ENCODE data around the gene RFX3. TPM values are rescaled to one million over a fixed set of nuclear protein-coding genes. Genes with fewer than 3 reads are reported as not detected.
A peak's percentile ranks its signal among the peaks of the same experiment; 100 is the strongest.

Gene RFX3
- total and polyA plus RNA-seq, 2 donors (not counting 1 experiment from before 2014, with no cell fraction given) = 2.8 to 3.1 TPM

GRCh38 chr9:3444016-3444415 lies 81.8 kb downstream of the RFX3 start:
- Histone ChIP-seq H3K9me3 (ENCODE audit: control insufficient read depth, insufficient read depth, low read depth, low read length) (no peaks in the 10 kb centered on the region), H3K27me3 (ENCODE audit: control insufficient read depth, insufficient read depth, low read length) (no peaks in the 10 kb centered on the region), H3K9ac (ENCODE audit: insufficient read depth, low read length) (no peak overlapping the region), H3K27ac (ENCODE audit: insufficient read depth, low read length) (no peak overlapping the region), H4K20me1 (ENCODE audit: control insufficient read depth, extremely low read depth, insufficient read depth, low read length) (no peaks in the 10 kb centered on the region), H3K4me1 (ENCODE audit: control insufficient read depth, extremely low read depth, insufficient read depth, low read length) (no peaks in the 10 kb centered on the region), H2AFZ (ENCODE audit: low read length) (no peak overlapping the region), H3K36me3 (ENCODE audit: control insufficient read depth, insufficient read depth, low read length) (no peaks in the 10 kb centered on the region), H3K79me2 (ENCODE audit: control insufficient read depth, insufficient read depth, low read length) (no peaks in the 10 kb centered on the region), H3K4me3 (replicated peaks in 1 of 4; ENCODE audit: control extremely low read depth in 1 of 4, insufficient read depth in 1 of 4, low read depth in 3 of 4, low read length in 4 of 4) (no peak overlapping the region), H3K4me2 (ENCODE audit: extremely low read depth, insufficient read depth, low read length) (no peak overlapping the region)
- DNase-seq (ENCODE audit: low read depth in 2 of 2) = no peak
- TF ChIP-seq CTCF (conservative IDR thresholded peaks at IDR 0.05 in 1 of 2, IDR thresholded peaks at IDR 0.05 in 1 of 2; ENCODE audit: low read depth in 1 of 2, low read length in 2 of 2) (no peak), EZH2 (IDR thresholded peaks at IDR 0.05; ENCODE audit: low read length, missing control alignments) (no peak)

GRCh38 chr9:3441197-3441816 lies 84.5 kb downstream of the RFX3 start:
- Histone ChIP-seq H3K9ac (ENCODE audit: insufficient read depth, low read length) (no peak overlapping the region), H4K20me1 (ENCODE audit: control insufficient read depth, extremely low read depth, insufficient read depth, low read length) (no peaks in the 10 kb centered on the region), H3K4me1 (ENCODE audit: control insufficient read depth, extremely low read depth, insufficient read depth, low read length) (no peaks in the 10 kb centered on the region), H3K79me2 (ENCODE audit: control insufficient read depth, insufficient read depth, low read length) (no peaks in the 10 kb centered on the region), H2AFZ (ENCODE audit: low read length) (no peak overlapping the region), H3K9me3 (ENCODE audit: control insufficient read depth, insufficient read depth, low read depth, low read length) (no peaks in the 10 kb centered on the region), H3K4me3 (replicated peaks in 1 of 4; ENCODE audit: control extremely low read depth in 1 of 4, insufficient read depth in 1 of 4, low read depth in 3 of 4, low read length in 4 of 4) (no peak overlapping the region), H3K27me3 (ENCODE audit: control insufficient read depth, insufficient read depth, low read length) (no peaks in the 10 kb centered on the region), H3K4me2 (ENCODE audit: extremely low read depth, insufficient read depth, low read length) (no peak overlapping the region), H3K27ac (ENCODE audit: insufficient read depth, low read length) (no peak overlapping the region), H3K36me3 (ENCODE audit: control insufficient read depth, insufficient read depth, low read length) (no peaks in the 10 kb centered on the region)
- TF ChIP-seq EZH2 (IDR thresholded peaks at IDR 0.05; ENCODE audit: low read length, missing control alignments) (no peak), CTCF (conservative IDR thresholded peaks at IDR 0.05 in 1 of 2, IDR thresholded peaks at IDR 0.05 in 1 of 2; ENCODE audit: low read depth in 1 of 2, low read length in 2 of 2) (peak; percentile 63 to 72)
- peak; percentile 58 to 83 for DNase-seq (ENCODE audit: low read depth in 2 of 2)

GRCh38 chr9:3436629-3437420 lies 89.0 kb downstream of the RFX3 start:
- no peaks in the 10 kb centered on the region for H4K20me1 ChIP-seq (ENCODE audit: control insufficient read depth, extremely low read depth, insufficient read depth, low read length)
- no peak overlapping the region for H3K27ac ChIP-seq (ENCODE audit: insufficient read depth, low read length)
- no peak overlapping the region for H2AFZ ChIP-seq (ENCODE audit: low read length)
- no peak for TF ChIP-seq CTCF (conservative IDR thresholded peaks at IDR 0.05 in 1 of 2, IDR thresholded peaks at IDR 0.05 in 1 of 2; ENCODE audit: low read depth in 1 of 2, low read length in 2 of 2)
- TF ChIP-seq EZH2 (IDR thresholded peaks at IDR 0.05; ENCODE audit: low read length, missing control alignments) = no peak
- DNase-seq (ENCODE audit: low read depth in 2 of 2) = peak in 1 of 2 donors; percentile 48
- H3K9ac ChIP-seq (ENCODE audit: insufficient read depth, low read length) = no peak overlapping the region
- no peak overlapping the region for H3K4me2 ChIP-seq (ENCODE audit: extremely low read depth, insufficient read depth, low read length)
- H3K4me3 ChIP-seq (replicated peaks in 1 of 4; ENCODE audit: control extremely low read depth in 1 of 4, insufficient read depth in 1 of 4, low read depth in 3 of 4, low read length in 4 of 4) = no peak overlapping the region
- no peaks in the 10 kb centered on the region for H3K4me1 ChIP-seq (ENCODE audit: control insufficient read depth, extremely low read depth, insufficient read depth, low read length)
- H3K9me3 ChIP-seq (ENCODE audit: control insufficient read depth, insufficient read depth, low read depth, low read length) = no peaks in the 10 kb centered on the region
- H3K27me3 ChIP-seq (ENCODE audit: control insufficient read depth, insufficient read depth, low read length) = no peaks in the 10 kb centered on the region
- no peaks in the 10 kb centered on the region for H3K36me3 ChIP-seq (ENCODE audit: control insufficient read depth, insufficient read depth, low read length)
- no peaks in the 10 kb centered on the region for H3K79me2 ChIP-seq (ENCODE audit: control insufficient read depth, insufficient read depth, low read length)
